GM12878 (cell line): ENCODE results near the gene ITGA3. TPM values are rescaled to one million over a fixed set of nuclear protein-coding genes. Genes with fewer than 3 reads are reported as not detected.

Experiments used
- CHD1 ChIP-seq: IDR thresholded peaks from 2 replicates; pipeline ENCODE4 v1.6.1; 2012; ENCODE audit warnings: low read depth, low read length, improper control_type of control experiment
- CTCF ChIP-seq, 3 experiments: IDR thresholded peaks in 2 of 3; conservative IDR thresholded peaks in 1 of 3; 2 replicates each; pipeline ENCODE4 v1.5.1; 2011; ENCODE audit warnings: low read depth in 3 of 3, low read length in 3 of 3, mild to moderate bottlenecking in 3 of 3, control low read depth in 2 of 3, moderate library complexity in 2 of 3, inconsistent platforms in 1 of 3, mixed read lengths in 1 of 3; ENCODE audit not compliant: control insufficient read depth in 2 of 3, insufficient read depth in 1 of 3; ENCODE audit errors: extremely low read depth in 1 of 3
- E2F8 ChIP-seq: fragments of 450-650 bp; IDR thresholded peaks from 2 replicates; pipeline ENCODE4 v1.6.1; 2018; ENCODE audit warnings: mild to moderate bottlenecking, low read depth, moderate library complexity; ENCODE audit not compliant: partially characterized antibody
- E4F1 ChIP-seq: fragments of 450-650 bp; IDR thresholded peaks from 2 replicates; pipeline ENCODE4 v1.6.1; 2018; ENCODE audit warnings: borderline replicate concordance, mild to moderate bottlenecking; ENCODE audit not compliant: partially characterized antibody
- GATAD2B ChIP-seq: fragments of 450-650 bp; conservative IDR thresholded peaks from 2 replicates; pipeline ENCODE4 v1.6.1; 2017; ENCODE audit warnings: low read depth, mild to moderate bottlenecking, moderate library complexity
- NRF1 ChIP-seq: conservative IDR thresholded peaks from 2 replicates; pipeline ENCODE4 v1.6.1; 2011; ENCODE audit warnings: mild to moderate bottlenecking, low read depth, low read length, improper control_type of control experiment
- RAD51 ChIP-seq: fragments of 450-650 bp; IDR thresholded peaks from 2 replicates; pipeline ENCODE4 v1.6.1; 2016; ENCODE audit warnings: moderate library complexity, mild to moderate bottlenecking, inconsistent platforms
- RBBP5 ChIP-seq: fragments of 200-600 bp; sonication (generic); conservative IDR thresholded peaks from 2 replicates; pipeline ENCODE4 v1.6.1; 2016
- TCF7 ChIP-seq: IDR thresholded peaks from 2 replicates; pipeline ENCODE4 v1.6.1; 2014; ENCODE audit warnings: antibody characterized with exemption, borderline replicate concordance
- YY1 ChIP-seq: IDR thresholded peaks from 2 replicates; pipeline ENCODE4 v1.6.1; 2011; ENCODE audit warnings: low read depth, mild to moderate bottlenecking, low read length
- polyA plus RNA-seq, 11 experiments: library from polyadenylated mRNA; depleted of rRNA in 4 of 11; unstranded in 6 of 11; stranded (reverse) in 5 of 11; fragments of >200 nt; fragmentation: Nextera tagmentation in 4 of 11; fragmentation: Illumina TruSeq in 1 of 11; extraction: Ambion mirVana in 4 of 11; extraction: Trizol in 1 of 11; gene quantifications; 1 replicate in 1 of 11; 2 replicates in 10 of 11; pipeline versions ENCODE4 v1.2.1 to v1.2.3, GENCODE V29; 2011 to 2016; ENCODE audit warnings: inconsistent platforms in 2 of 11, missing spikeins in 2 of 11, low read depth in 1 of 11
- total RNA-seq, 4 experiments: library from RNA; depleted of rRNA in 3 of 4; stranded (reverse); fragments of >200 nt in 3 of 4; fragmentation: Illumina TruSeq in 1 of 4; extraction: Trizol in 1 of 4; gene quantifications; 2 replicates each; pipeline versions ENCODE4 v1.2.1 to v1.2.3, GENCODE V29; 2013 to 2021
- TF ChIP-seq, protein P1 (sequence below): fragments of 450-650 bp; IDR thresholded peaks from 2 replicates; pipeline ENCODE4 v1.6.1; 2017; ENCODE audit warnings: mild to moderate bottlenecking, low read depth, inconsistent platforms; ENCODE audit not compliant: poor library complexity, severe bottlenecking

The ITGA3 gene
- total and polyA plus RNA-seq, 10 of the 15 experiments (the other 5 are each of a cell fraction or from before 2014, with no cell fraction given), result 0.29 to 13.4 (median 6.6) TPM

DNA sequence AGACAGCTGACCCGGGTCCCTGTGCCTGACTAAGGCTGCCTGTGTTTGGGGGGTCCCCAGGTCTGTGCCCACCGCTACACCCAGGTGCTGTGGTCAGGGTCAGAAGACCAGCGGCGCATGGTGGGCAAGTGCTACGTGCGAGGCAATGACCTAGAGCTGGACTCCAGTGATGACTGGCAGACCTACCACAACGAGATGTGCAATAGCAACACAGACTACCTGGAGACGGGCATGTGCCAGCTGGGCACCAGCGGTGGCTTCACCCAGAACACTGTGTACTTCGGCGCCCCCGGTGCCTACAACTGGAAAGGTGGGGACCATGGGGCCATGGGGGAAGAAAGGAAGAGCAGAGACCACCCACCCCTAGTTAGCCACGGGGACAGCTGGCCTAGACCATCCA is 12.1 kb downstream of the ITGA3 start (continued):
- TF ChIP-seq, protein P1, sequence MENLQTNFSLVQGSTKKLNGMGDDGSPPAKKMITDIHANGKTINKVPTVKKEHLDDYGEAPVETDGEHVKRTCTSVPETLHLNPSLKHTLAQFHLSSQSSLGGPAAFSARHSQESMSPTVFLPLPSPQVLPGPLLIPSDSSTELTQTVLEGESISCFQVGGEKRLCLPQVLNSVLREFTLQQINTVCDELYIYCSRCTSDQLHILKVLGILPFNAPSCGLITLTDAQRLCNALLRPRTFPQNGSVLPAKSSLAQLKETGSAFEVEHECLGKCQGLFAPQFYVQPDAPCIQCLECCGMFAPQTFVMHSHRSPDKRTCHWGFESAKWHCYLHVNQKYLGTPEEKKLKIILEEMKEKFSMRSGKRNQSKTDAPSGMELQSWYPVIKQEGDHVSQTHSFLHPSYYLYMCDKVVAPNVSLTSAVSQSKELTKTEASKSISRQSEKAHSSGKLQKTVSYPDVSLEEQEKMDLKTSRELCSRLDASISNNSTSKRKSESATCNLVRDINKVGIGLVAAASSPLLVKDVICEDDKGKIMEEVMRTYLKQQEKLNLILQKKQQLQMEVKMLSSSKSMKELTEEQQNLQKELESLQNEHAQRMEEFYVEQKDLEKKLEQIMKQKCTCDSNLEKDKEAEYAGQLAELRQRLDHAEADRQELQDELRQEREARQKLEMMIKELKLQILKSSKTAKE, result no peak
- TF ChIP-seq E4F1, result no peak
- TF ChIP-seq TCF7, result no peak
- no peak for TF ChIP-seq E2F8
- TF ChIP-seq GATAD2B, result no peak
- no peak for TF ChIP-seq RAD51
- no peak for TF ChIP-seq CTCF (IDR thresholded peaks at IDR 0.05 in 2 of 3, conservative IDR thresholded peaks at IDR 0.05 in 1 of 3; ENCODE audit: control insufficient read depth in 2 of 3, extremely low read depth in 1 of 3, insufficient read depth in 1 of 3, low read depth in 3 of 3, low read length in 3 of 3)
- TF ChIP-seq CHD1, result no peak
- no peak for TF ChIP-seq NRF1
- TF ChIP-seq RBBP5, result no peak
- TF ChIP-seq YY1, result no peak
